ENCODE data around the gene SPEN. TPM values are rescaled to one million over a fixed set of nuclear protein-coding genes. Genes with fewer than 3 reads are reported as not detected.

Gene SPEN
- total RNA-seq, 1 donor from 2014 or later: 123 TPM

DNA sequence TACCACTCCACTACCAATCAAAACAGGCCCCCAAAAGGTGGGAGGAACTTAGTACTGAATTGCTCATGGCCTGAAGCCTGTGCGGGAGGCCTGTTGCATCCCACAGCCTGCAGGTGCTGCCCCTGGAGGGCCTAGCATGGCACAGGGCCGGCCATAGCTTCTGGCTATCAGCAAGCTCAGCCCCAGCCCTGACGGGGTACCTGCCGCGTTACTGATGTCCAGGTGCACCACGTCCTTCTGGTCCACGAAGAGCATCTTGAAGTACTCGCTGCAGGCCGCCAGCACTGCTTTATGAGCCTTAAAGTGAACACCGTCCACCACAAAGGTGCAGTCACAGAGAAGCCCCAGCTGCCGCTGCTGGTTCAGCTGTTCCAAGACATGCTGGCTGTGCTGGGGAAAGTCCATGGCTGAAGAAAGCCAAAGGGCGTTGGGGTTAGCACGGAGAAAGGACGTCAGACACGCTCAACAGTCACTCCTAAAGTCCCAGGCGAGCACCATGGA, 100.6 kb downstream of the SPEN start:
- ATAC-seq (ENCODE audit: low read depth): no peak

DNA sequence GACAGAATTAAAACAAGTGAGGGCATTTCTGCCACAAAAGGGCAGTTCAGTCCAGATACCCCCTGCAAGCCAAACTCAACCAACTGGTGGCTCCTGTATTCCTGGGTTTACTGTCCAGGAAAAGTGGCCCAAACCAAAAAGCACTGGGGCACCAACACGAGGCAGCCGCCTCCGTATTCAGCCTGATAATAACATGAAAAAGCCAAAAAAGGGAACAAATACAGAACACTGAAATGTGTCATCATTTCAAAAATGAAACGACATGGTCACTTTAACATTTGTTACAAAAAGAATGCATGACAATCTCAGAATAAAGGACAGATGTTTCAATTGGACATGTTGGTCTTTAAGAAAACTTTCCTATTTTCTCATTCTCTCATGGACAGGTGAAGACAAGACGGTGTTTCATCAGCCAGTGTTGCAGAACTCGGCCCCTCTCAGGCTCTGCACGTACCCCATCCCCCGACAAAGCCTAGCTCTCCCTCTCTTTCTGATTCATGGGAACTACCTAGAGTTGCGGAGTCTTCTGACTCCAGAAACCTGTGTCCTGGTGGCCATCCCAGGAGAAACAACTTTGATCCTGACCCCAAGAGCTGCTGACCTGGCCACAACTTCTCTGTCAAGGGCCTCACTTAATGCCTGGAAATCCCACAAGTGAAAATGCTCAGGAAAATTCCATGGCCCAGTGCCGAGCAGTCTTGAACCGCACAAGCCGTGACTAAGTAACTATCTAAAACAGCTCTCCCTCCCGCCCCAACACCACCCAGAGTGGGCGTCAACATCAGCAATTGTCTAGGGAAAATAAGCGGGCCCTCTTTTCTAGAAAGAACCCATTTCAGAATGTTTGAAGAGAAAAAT, 101.3 kb downstream of the SPEN start:
- Mint-ChIP-seq H3K4me1 (peaks cover 67% of the 10 kb centered on the region), H3K27ac (peak overlapping the region; percentile 89), H3K27me3 (no peaks in the 10 kb centered on the region), H3K36me3 (ENCODE audit: low read depth) (peaks cover 66% of the 10 kb centered on the region), H3K4me3 (peak overlapping the region; percentile 67), H3K9me3 (no peaks in the 10 kb centered on the region)
- intact Hi-C loops (cut with micrococcal nuclease): loop anchor here (1.0 to 5.0 kb wide), 3 partner anchors 17 to 43 kb away; no protein-coding TSS in a partner anchor
- ChIA-PET POLR2A (interaction anchor here (0.5 to 8.3 kb wide), 13 partner anchors 10 to 421 kb away, joined by 3 to 94 read pairs (median 3); partner anchors contain the start of genes SPEN and ZBTB17), CTCF (interaction anchor here (0.8 to 4.6 kb wide), 3 partner anchors 16 to 134 kb away, joined by 3 to 22 read pairs (median 3); partner anchors contain the start of gene ZBTB17)
- ATAC-seq (ENCODE audit: low read depth) (peak; percentile 16), DNase-seq (no peak)
- TF ChIP-seq, protein P1, sequence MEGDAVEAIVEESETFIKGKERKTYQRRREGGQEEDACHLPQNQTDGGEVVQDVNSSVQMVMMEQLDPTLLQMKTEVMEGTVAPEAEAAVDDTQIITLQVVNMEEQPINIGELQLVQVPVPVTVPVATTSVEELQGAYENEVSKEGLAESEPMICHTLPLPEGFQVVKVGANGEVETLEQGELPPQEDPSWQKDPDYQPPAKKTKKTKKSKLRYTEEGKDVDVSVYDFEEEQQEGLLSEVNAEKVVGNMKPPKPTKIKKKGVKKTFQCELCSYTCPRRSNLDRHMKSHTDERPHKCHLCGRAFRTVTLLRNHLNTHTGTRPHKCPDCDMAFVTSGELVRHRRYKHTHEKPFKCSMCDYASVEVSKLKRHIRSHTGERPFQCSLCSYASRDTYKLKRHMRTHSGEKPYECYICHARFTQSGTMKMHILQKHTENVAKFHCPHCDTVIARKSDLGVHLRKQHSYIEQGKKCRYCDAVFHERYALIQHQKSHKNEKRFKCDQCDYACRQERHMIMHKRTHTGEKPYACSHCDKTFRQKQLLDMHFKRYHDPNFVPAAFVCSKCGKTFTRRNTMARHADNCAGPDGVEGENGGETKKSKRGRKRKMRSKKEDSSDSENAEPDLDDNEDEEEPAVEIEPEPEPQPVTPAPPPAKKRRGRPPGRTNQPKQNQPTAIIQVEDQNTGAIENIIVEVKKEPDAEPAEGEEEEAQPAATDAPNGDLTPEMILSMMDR (IDR thresholded peaks at IDR 0.05): no peak

More for the DNA sequence above, 100.6 kb downstream of the SPEN start:
- peaks cover 64% of the 10 kb centered on the region for H3K4me1 Mint-ChIP-seq
- H3K4me3 Mint-ChIP-seq: peak overlapping the region; percentile 67
- no peaks in the 10 kb centered on the region for H3K9me3 Mint-ChIP-seq
- H3K27me3 Mint-ChIP-seq: no peaks in the 10 kb centered on the region
- DNase-seq: no peak
- intact Hi-C loops (cut with micrococcal nuclease): loop anchor here (5.0 kb wide), 1 partner anchor 44 kb away; no protein-coding TSS in a partner anchor
- H3K27ac Mint-ChIP-seq: peak overlapping the region; percentile 89
- TF ChIP-seq, protein P1 (IDR thresholded peaks at IDR 0.05): no peak
- ChIA-PET POLR2A (interaction anchor here (0.5 to 8.3 kb wide), 5 partner anchors 10 to 96 kb away, joined by 3 to 94 read pairs (median 3); partner anchors contain the start of gene ZBTB17), CTCF (interaction anchor here (1.0 to 4.6 kb wide), 3 partner anchors 27 to 145 kb away, joined by 3 to 22 read pairs (median 4); partner anchors contain the start of gene ZBTB17)
- peaks cover 69% of the 10 kb centered on the region for H3K36me3 Mint-ChIP-seq (ENCODE audit: low read depth)

DNA sequence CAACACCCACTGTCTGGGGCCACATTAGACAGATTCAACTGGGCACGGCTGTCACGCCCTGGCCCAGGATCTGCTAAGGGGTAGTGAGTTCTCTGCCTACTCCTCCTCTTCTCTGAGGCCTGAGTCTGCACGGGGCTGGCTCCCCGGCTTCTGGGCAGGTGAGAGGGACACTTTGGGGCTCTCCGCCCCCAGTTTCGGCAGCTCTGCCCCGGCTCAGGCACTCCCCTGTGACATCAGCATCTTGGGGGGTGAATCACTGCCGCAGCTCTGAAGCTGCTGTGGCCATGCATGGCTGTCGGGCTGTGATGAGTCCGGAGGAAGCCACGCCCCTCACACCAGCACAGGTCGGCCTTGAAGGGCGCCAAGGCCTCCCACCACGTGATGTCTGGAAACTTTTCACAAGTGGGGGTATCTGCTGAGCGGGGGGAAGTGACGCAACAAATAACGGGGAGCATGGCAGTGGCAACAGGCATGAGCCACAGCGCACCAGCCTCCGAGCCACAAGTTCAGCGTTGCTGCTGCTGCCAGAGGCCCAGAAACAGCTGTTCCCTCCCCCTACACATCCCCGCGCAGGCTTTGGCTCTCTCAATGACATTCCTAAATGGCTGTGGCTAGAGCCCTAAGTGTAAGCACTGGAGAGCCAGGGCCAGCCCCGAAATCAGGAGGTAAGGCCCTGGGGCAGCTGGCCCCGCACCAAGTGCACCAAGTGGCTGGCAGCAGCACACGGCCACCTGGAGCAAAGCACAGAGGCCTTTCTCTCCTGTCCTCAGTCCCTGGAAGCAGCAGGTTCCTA, 102.1 kb downstream of the SPEN start:
- POLR2A ChIA-PET: interaction anchor here (0.6 to 8.3 kb wide), 15 partner anchors 9 to 420 kb away, joined by 3 to 94 read pairs (median 4); partner anchors contain the start of genes SPEN and ZBTB17
- Mint-ChIP-seq H3K27ac (peak overlapping the region; percentile 89), H3K4me3 (peak overlapping the region; percentile 67), H3K36me3 (ENCODE audit: low read depth) (peaks cover 66% of the 10 kb centered on the region), H3K9me3 (no peaks in the 10 kb centered on the region), H3K4me1 (peaks cover 73% of the 10 kb centered on the region), H3K27me3 (no peaks in the 10 kb centered on the region)
- TF ChIP-seq, protein P1 (IDR thresholded peaks at IDR 0.05): no peak
- CTCF ChIA-PET: interaction anchor here (0.8 to 4.6 kb wide), 3 partner anchors 15 to 134 kb away, joined by 3 to 22 read pairs (median 11); partner anchors contain the start of gene ZBTB17
- ATAC-seq (ENCODE audit: low read depth) (peak; percentile 82), DNase-seq (peak; percentile 62)
- intact Hi-C loops (cut with micrococcal nuclease): loop anchor here (1.0 to 10.0 kb wide), 4 partner anchors 17 to 105 kb away; no protein-coding TSS in a partner anchor

DNA sequence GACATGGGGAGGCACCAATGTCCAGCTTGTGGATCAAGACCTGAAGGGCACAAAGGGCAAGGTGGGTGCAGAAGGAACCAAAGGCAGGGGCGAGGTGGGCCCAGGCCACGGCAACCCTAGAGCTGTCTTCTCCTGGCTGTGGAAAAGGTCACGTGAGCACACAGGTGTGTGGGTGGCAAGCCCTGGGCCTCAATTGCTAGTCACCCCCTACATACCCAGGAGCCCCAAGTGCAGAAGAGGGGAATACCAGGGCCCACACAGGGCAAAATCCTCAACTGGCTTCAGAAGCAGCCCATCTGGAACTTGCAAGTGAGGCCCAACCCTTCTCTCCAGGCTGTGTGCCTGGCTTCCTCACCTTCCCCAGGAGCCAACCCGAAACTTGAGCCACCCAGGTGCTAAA, 102.8 kb downstream of the SPEN start:
- H3K9me3 Mint-ChIP-seq: no peaks in the 10 kb centered on the region
- ChIA-PET POLR2A (interaction anchor here (0.6 to 8.3 kb wide), 9 partner anchors 9 to 106 kb away, joined by 3 to 94 read pairs (median 5); partner anchors contain the start of gene ZBTB17), CTCF (interaction anchor here (1.5 to 4.6 kb wide), 4 partner anchors 12 to 135 kb away, joined by 3 to 22 read pairs (median 7); partner anchors contain the start of gene ZBTB17)
- TF ChIP-seq, protein P1 (IDR thresholded peaks at IDR 0.05): no peak
- H3K27ac Mint-ChIP-seq: peak overlapping the region; percentile 89
- H3K4me1 Mint-ChIP-seq: peaks cover 73% of the 10 kb centered on the region
- DNase-seq (no peak), ATAC-seq (ENCODE audit: low read depth) (no peak)
- H3K4me3 Mint-ChIP-seq: peak overlapping the region; percentile 44
- H3K27me3 Mint-ChIP-seq: no peaks in the 10 kb centered on the region
- H3K36me3 Mint-ChIP-seq (ENCODE audit: low read depth): peaks cover 63% of the 10 kb centered on the region
- intact Hi-C loops (cut with micrococcal nuclease): loop anchor here (10.0 kb wide), 1 partner anchor 104 kb away; no protein-coding TSS in a partner anchor
